GM19238 (cell line): ENCODE results near the gene PIP5K1B.

Experiments
- DNase-seq: peaks from one replicate; pipeline ENCODE4 v3.0.0; 2011; ENCODE audit warnings: low spot score; ENCODE audit not compliant: insufficient read length

Gene PIP5K1B

DNA sequence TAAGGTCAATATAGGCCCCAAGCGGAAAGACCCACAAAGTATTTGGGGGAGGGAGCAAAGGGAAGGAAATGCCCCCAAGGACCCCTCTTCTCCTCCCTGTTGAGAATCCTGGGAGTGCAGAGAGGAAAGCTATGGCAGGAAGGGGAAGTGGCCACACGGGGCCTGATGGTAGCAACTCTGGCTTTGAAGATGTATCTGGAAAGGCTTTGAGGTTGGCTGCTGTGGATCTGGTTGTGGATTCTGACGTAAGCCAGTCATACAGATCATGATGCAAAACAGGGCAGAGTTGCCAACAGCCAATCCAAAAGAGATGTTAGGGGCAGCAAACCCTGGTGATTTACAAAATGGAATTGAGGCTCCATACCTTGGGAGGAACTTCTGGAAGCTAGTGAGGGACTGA is 200.1 kb downstream of the PIP5K1B start:
- no peak for DNase-seq

DNA sequence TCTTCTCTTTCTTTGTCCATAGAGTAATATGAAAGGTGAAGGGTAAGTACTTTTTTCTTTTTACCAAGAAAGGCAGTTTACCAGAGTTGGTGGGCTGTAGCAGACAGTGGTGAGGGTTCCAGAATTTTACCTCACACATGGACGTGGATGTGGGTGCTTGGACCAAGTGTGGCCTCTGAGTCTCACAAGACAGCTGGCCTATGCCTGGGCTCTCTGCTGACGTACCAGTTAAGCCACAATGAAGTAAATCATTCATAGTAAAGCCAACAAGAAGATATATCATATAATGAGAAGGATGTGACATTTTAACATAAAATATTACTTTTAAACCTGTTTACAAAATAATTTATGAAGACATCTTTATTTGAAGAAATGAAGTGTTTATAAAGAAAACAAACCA is 202.9 kb downstream of the PIP5K1B start:
- no peak for DNase-seq

DNA sequence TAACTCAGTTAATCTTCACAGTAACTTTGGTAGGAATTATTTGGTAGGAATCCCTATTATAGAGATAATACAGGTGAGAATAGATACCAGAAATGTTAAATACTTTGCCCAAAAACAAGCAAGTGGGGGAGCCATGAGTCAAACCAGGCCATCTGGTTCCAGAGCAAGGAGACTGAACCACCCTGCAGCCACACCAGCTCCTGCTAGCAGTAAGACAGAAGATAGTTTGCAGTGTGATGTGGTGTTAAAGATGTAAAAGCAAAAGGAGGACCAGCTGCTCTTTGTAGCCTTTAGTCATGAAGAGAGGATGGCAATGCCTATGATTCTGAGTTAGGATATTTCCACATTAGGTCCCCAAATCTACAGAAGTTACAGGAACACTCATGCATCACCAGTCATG is 207.5 kb downstream of the PIP5K1B start:
- DNase-seq: no peak

DNA sequence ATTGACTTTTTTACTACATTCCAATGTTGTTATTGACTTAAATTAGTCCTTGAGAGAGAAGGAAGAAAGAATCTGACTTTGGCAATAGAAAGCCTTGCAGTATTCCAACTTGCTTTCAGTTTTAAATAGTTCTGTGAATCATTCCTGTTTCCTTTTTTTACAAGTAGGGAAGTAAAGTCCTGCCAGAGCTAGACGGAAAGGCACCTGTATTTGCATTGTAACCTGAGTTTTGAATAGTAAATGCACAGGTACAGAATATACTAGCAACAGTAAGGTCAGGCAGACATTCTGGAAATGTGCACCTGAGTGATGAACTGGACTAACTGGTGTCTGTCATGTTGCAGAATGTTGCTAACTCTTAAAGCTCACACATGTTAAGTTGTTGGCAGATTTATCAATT is 208.0 kb downstream of the PIP5K1B start:
- DNase-seq: no peak

DNA sequence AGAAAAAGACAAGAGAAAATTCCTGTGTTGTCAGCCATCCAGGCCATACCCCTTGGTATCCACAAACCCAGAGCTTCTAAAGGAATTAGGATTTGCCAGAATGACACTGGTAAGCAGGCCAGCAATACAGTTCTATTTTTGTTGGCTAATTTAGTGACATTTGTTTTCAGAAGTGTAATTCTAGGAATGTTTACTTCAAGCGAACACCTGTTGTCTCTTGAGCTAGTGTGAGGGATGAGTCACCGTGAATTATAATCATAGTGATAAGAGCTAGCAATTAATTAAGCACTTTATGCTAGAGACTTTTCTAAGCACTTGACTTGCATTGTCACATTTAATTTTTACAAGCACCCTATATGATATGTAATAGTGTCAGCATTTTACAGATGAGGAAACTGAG is 209.7 kb downstream of the PIP5K1B start:
- DNase-seq: no peak

DNA sequence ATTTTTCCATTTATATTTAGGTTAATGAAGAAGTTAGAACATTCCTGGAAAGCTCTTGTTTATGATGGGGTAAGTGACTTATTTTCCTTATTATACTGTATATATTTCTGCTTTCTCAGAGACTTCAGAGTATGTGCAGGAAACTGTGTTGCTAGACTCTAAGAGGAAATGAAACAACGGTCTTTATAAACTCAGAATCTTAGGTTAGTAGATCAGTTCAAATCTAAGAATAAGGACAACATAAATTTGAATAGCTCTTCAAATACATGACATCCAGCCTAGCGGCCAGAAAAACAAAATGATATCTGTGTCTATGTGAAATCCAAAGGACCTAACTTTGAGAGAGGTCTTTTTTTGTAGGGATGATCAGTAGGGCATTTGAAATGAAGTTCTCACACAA is 214.6 kb downstream of the PIP5K1B start:
- no peak for DNase-seq

DNA sequence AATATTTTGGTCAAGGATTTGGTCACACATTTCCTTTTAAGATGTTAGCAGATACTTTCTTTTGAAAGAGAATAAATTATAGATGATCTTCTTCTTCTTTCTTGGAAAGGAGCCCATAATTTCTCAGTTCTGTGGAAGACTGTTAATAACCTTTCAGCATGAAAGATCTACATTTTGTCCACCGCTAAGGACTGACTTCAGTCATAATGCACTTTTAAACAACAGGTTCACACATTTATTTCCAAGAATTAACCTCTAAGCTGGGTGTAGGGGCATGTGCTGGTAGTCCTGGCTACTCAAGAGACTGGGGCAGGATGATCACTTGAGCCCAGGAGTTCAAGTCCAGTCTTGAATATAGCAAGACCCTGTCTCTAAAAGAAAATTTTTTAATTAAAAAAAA is 215.9 kb downstream of the PIP5K1B start:
- DNase-seq: no peak

DNA sequence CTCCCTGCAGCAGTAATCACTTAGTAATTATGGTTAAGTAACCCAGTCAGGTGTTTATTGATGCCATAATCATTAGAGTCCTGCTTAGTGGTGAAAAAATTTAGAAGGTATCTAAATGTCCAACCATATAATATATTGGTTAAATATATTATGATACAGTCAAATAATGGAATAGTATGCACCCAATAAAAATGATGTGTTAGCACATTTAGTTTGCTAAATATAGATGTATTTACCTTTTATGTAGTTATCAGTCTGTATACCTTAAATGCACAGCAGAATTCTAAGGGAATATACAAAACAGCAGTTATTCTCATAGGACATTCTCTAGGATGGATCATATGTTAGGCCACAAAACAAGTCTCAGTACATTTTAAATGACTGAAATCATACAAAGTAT is 218.4 kb downstream of the PIP5K1B start:
- no peak for DNase-seq

DNA sequence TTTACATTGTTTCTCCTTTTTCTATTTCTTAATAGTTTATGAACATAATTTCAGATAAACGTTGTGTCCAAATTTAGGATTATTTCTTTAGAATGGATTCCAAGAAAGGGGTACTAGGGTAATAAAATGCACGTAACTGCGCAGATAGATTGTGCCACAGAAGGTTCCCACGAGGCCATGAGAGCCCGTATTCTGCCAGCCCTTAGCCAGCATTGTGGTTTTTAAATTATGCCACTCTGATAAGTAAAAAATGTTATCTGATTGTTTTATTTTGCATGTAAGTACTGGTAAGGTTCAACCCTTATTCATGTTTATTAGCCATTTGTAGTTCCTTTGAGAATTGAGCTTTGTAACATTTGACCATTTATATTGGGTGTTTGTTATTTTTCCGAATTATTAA is 220.1 kb downstream of the PIP5K1B start:
- DNase-seq: no peak

DNA sequence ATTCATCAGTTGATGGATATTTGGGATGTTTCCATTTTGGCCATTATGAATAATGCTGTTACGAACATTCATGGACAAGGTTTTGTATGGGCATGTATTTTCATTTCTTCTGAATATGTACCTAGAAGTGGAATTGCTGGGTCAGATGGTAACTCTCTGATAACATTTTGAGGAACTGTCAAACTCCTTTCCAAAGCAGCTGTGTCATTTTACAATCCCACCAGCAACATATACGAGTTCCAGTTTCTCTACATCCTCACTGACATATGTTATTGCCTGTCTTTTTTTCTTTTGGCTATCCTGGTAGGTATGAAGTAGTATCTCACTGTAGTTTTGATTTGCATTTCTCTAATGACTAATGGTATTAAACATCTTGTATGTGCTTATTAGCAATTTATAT is 222.1 kb downstream of the PIP5K1B start:
- no peak for DNase-seq

DNA sequence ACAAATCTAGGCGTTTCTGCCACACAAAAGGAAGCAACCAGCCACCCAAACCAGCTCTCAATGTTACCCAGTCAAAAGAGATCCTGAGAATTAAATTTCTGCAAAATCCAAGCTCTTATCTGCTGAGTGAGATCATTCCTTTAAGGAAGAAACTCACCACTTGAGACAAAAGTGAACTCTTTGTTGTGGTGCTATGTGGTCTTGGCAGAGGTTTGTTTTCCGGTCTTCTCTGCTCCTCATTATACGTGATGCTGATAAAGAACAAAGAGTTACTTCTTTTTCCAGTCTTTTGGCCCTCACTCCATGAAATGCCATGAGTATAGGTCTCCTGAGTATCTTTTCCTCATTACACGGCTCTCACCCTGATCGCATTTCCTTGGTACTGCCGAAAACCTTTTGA is 226.8 kb downstream of the PIP5K1B start:
- no peak for DNase-seq

DNA sequence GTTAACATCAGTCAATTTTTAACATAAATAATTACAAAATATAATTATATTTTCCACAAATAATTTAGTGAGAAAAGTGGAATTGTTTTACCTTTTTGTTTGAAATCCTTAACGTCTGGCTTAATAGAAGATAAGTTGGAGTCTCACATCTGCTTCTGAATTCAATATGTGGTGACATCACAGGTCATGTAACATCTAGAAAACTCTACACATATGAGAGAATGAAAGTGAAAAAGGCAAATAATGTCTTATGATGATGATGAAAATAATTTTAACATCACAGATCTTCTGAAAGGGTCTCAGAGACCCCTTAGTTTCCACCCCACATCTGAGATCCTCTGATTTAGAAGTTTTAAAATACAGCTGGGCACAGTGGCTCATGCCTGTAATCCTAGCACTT is 227.4 kb downstream of the PIP5K1B start:
- DNase-seq: no peak

DNA sequence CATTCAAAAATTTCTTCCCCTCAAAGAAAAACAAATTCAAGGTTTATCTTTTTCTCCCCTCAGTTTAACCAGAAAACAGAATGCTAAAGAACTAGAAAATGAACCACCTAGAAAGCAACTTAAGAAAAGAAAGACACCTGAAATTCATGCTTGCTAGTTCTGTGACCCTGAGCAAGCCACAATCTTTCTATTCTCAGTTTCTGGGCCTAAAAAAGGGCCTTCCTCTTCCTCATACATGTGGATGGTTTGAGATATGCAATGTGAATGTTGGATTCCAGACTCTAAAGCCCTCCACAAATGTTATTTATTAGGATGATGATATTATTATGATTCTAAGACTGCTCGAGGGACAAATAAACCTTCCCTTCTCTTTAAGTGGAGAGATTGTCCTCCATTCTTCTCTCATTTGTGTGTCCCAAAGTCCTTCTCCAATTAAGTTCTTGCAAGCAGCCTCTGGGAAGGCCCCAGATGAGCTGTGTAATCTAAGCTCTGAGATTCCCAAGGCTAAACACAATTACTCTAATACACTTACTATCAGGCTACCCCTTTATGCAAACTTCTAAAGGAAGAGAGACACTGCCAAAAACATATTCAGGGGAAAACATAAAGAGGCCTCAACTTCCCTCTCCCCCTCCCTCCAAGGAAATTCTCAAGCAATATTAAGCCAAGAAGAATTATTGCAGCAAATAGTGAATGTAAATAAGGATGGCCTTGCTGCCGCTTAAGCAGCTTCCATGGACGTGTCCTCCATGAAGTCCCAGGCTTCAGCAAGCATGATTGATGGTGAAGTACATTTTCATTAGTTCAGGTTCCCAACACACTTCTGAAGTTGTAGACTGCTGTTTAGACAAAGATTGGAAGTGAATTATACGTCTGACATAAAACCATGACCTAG is 228.6 kb downstream of the PIP5K1B start:
- DNase-seq: no peak

DNA sequence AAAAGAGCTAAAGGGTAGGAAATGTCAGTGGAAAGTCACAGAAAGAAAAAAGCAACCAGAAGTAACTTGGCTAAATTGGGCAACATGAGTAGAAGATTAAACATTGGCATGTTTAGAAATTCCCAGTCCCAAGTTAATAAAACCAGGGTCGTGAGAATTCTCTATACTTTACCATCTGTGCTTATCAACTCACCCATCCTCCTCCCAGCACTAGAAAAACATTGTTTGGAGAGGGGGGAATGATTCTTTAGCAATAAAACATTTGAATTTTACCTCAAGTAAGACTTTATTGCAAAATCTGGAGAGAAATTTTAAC is 229.2 kb downstream of the PIP5K1B start:
- no peak for DNase-seq

DNA sequence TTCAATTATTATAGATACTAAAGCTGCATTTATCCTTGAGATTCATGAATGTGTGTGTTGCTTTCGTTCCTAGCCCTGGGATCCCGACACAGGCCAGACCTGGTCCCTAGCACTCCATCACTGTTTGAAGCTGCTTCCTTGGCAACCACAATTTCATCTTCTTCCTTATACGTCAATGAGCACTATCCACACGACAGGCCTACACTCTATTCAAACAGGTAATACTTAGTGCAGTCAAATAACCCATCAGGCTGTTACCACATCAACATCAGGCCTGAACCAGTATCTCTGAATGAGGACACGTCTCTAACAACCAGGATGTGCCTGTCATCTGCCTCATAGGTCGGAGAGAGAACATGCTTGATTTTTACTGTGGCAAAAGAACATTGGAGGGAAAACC is 235.5 kb downstream of the PIP5K1B start:
- no peak for DNase-seq

DNA sequence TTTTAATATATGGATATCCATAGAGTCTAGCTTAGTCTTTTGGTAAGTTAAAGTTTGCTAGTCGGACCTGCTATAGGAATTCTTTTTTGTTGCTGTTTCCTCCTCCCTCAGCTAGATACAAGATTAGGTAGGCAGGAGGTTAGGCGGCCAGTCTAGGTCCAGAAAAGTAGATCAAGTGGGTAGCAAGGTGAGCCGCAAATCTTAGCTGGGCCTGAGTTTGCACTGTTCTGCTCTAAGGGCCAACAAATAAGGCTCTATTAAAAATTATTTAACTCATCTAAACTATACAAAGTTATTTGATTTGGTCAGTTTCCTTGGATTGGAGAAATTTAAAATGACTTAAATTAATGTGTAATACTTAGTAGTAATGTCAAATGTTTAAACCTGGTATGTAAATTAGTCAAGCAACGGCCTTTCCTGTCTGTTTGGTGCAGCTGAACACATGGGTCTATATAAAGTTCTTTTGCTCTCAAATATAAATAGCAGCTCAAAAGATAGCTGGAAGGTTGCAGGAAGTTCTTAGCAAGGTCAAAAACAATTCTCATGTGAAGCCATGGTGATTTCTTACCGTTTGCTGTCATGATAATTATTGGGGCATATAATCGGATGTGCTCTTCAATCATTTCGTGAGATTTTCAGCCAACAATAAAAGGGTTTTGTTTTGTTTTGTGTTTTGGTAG is 236.9 kb downstream of the PIP5K1B start:
- no peak for DNase-seq

DNA sequence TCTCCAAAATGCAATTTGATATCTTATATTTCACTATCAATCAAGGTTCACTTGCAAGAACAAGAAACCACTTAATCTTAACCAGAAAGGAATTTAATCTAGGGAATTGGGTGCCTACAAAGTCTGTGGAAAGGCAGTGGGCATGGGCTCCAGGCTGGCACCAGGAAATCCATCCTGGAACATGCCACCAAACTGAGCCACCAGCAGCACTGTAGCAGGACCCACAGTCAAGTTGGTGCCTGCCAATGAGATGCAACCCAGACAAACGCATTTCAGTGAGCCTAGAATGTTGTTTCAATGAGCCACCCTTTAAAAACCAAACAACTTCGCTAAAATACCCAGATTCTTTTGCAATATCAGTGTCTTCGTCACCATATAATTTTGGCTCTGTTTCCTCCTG is 237.8 kb downstream of the PIP5K1B start:
- DNase-seq: no peak

DNA sequence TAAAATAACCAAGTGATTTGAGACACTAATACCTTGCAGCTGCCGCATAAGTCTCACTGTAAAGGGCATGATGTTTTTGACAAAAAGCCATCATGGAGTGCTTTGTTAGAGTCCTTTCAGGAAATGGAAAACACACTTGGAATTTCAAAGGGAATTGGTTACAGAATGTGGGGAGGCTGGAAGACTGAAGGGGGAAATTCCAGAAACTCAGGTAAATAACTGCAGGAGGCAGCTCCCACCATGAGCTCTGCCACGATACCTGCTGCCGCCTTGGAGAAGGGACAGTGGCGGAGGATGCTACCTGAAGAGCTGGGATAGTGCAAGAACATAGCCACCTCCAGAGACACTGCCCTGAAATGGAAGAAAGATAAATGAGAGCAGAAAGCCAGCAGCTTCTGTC is 242.0 kb downstream of the PIP5K1B start:
- DNase-seq: no peak

DNA sequence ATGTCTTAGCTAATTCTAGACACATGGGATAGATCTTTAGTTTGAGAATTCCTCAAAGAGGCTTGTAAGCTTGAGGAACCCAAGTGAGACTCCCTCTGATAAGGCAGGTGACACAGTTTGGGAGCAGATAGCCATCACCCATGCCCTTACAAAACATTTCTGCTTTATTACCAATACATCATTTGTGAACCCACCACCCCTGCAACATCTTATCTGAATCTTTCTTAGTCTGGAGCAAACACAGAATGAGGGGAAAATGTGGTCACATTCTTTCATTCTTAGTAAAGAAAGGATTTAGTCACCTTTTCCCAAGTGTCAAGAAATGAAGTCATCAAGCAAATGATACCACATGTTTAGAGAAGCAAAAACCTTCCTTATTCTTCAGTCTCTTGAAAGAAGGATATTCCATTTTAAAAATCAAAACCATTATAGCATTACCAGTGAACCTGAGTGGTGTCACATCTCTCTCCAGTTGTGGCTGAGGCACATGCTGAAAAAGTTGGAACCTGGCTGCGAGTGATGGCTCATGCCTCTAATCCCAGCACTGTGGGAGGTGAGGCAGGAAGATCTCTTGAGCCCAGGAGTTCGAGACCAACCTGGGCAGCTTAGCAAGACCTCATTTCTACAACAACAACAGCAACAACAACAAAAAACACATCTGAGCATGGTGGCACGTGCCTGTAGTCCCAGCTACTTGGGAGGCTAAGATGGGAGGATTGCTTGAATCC is 243.0 kb downstream of the PIP5K1B start:
- no peak for DNase-seq

DNA sequence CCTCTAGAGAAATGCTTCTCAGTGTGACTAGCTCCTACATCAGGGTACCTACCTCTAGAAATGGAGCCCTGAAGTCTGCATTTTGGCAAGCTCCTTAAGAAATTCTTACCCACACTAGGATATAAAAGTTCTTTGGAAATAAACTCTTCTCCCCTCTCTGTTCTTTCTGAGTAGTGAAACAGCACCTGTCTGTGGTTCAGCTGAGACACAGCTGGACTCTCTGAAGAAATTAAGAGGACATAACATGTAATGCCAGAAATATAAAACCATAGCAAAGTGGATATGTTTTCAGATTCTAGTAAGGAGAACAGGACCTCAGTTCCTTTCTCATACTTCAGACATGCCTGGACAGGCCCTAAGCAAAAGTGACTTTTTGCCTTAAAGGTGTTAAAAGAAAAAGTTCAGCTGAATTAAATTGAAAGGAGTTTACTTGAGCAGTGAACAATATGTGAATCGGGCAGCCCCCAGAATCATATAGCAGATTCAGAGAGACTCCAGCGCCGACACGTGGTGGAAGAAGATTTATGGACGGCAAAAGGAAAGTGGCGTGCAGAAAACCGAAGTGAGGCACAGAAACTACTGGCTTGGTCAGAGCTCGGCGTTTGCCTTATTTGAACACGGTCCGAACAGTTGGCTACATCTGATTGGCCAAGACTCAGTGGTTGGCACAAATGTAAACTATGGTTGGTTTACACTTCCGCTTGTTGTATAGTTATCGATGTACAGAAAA is 244.4 kb downstream of the PIP5K1B start:
- no peak for DNase-seq

DNA sequence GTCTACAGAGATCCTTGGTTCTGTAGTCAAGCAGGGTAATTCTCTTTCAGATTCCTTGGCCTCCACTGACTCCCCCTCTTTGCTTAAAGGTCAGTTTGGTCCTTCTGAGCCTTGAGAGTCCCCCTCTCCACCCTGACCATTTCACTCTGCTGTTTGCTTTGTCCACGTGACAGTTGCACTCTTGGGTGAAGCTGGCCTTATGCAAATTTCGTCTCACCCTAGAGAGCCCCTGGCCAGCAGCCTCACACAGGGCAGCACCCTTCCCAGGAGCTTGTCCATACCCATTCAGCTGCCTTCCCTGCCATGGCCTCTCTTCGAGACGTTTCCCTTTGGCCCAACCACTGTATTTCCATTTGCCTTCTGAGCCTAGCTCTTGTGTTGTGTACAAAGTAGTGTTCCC is 245.1 kb downstream of the PIP5K1B start:
- no peak for DNase-seq

DNA sequence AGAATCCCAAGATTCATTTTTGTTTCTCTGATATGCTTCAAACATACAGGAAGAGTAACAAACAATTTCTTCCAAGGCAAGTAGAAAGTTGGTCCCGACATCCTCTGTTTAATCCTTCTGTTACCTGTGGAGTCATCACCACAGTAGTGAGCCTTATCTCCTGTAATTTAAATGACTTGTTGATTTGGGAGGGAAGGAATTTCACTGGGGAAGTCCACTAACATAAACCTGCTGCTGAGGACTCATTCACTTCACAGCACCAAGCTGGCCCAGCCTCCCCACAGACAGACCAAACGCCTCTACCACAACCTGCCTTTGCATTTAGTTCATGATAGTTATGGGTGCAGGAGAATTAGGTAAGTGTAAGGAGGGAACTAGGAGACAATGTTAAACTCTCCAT is 245.6 kb downstream of the PIP5K1B start:
- no peak for DNase-seq
